NCI-H526 treated with DMSO at 0.1 percent for 48 hours (cell line): ENCODE data around the gene HDDC2.

Experiments used
- DNase-seq: peaks from one replicate; lab custom pipeline; 2025; lab: John Stamatoyannopoulos, UW

HDDC2 gene

GRCh38 chr6:125233202-125233601 lies 68.6 kb downstream of the HDDC2 start:
- no peak for DNase-seq

GRCh38 chr6:125232466-125232865 lies 69.3 kb downstream of the HDDC2 start:
- no peak for DNase-seq

DNA sequence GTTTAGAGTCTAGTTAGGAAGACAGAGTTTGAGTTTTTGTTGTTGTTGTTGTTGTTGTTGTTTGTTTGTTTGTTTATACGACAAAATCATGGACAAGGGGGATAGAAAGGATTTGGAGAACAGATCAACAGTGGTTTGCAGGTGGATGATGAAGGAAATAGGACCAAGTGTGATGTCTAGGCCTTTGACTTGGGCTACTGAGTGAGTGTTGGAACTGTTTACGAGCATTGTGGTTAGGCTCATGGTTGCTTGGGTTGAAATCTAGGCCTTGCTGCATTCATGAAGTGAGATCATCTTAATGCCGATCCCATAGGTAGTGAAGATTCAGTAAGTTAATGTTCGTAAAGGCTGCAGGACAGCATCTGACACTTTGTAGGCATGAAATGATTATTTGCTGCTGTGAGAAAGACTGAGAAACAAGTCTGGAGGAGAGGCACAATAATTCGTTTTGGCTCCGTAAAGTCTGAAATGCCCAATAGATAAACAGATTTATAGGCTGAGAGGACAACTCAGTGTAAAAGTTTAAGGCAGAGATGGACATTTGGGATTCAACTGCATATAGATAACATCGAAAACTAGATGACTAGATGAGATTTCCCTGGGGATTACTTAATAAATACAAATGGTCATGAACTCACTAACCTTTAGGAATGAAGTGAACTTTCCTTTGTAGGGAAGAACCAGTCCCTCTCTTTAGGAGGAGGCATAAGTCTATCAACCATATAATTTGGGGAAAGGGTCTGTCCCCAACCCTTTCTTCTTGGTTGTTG lies 70.0 kb downstream of the HDDC2 start:
- no peak for DNase-seq

DNA sequence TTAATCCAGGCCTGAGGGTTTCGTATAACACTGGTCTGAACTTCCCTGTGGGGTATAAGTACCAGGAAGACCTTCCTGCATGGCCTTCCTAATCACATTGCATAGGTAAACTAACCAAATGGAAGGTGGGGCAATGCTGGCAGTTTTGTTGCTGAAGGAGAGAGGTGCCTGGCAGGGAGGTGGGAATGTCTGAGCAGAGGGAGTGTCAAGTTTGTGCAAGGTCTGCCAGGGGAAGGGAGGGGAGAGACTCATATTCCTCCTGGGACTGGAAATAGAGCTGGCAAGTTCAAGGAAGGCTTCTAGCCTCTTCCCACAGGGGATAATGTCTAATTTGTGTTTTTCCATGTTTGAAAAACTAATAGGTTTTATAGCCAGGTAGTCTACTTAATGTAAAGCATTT lies 70.6 kb downstream of the HDDC2 start:
- DNase-seq: no peak

DNA sequence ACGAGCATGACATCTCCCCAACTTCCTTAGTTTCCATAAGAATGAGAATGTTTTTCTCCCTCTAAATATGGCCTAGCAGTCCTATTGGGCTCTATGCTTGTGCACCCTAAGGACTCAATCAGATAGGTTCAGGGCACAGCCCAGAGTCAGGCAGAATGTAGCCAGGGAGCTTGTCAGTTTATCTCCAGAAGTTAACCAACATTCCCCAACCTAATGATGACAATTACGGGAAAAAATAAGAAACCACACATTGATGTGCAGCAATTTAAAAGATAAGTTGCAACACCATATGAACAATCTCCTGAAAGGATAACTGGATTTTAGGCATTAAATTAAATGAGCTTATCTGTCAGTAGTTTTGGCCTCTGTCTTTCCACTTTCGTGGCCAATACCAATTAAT lies 71.1 kb downstream of the HDDC2 start:
- no peak for DNase-seq

- DNase-seq: no peak
Measured at GRCh38 chr6:125228981-125229479, 72.7 kb downstream of the HDDC2 start.

DNA sequence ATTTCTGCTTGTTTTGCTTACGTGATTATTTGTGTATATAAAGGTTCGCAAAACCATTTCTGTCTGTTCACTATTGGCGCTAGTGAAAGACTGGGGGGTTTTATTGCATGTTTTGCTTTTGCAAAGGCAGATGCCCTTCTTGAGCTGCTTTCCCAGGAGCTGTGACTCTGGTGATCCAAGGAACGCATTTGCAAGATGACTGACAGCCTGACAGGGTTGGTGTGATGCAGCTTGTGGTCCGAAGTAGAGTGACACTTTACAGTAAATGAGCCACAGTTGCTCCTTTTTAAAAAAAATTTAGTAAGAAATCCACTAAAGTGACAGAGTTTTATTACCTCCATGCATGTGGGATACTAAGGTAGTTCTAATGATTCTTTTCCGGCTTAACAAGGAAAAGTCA lies 74.5 kb downstream of the HDDC2 start:
- no peak for DNase-seq
